Adrenal gland (tissue), 5 donors: ENCODE results near the gene CDH5.

Source experiments
- CTCF ChIP-seq, 6 experiments: fragments of 450-650 bp in 4 of 6; fragments of 200-600 bp in 2 of 6; sonication (generic) in 1 of 6; IDR thresholded peaks; 1 replicate in 5 of 6; 2 replicates in 1 of 6; pipeline versions ENCODE4 v1.5.1 to v1.8.0; 2016 to 2021; ENCODE audit warnings: antibody characterized with exemption in 6 of 6, mild to moderate bottlenecking in 2 of 6, moderate library complexity in 1 of 6
- POLR2A ChIP-seq, 2 donors: fragments of 450-650 bp; IDR thresholded peaks; one replicate each; pipeline ENCODE4 v1.6.1; 2017; ENCODE audit warnings: antibody characterized with exemption in 2 of 2, mild to moderate bottlenecking in 2 of 2, moderate library complexity in 1 of 2
- donor health status: DM: no; HTN: no; CAD: no.

- TF ChIP-seq CTCF (IDR thresholded peaks at IDR 0.05) (no peak), POLR2A (IDR thresholded peaks at IDR 0.05) (no peak)
Measured at GRCh38 chr16:66382171-66382965, 15.9 kb downstream of the CDH5 start.
